Prostate gland (tissue), 2 donors: ENCODE data around the gene C6orf132.

ENCODE experiments used
- CTCF ChIP-seq, 4 experiments: fragments of 200-600 bp in 2 of 4; fragments of 450-650 bp in 2 of 4; sonication (generic) in 2 of 4; IDR thresholded peaks; 1 replicate in 3 of 4; 2 replicates in 1 of 4; pipeline ENCODE4 v1.5.1; 2016 to 2019; ENCODE audit warnings: antibody characterized with exemption in 4 of 4, mild to moderate bottlenecking in 2 of 4, moderate library complexity in 2 of 4
- POLR2A ChIP-seq: fragments of 450-650 bp; IDR thresholded peaks from one replicate; pipeline ENCODE4 v1.6.1; 2016; ENCODE audit warnings: antibody characterized with exemption, mild to moderate bottlenecking

DNA sequence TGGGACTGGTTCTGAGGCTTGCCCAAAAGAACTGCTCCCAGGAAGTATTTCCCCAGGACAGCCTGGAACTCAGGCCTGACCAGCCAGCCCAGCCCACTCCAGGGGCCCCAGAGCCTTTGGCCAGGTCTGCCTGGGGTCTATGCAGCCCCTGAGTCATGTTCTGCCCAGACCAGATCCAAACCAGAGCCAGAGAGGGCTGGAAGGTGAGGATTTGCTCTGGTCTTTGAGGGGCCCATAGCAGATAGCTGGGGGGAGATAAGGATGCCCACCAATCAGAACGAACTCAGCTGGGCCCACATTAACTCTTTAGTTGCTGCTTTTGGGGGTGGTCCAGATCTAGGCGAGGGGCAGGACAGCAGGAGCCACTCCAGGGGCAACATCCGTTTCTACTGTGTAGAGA, 16.8 kb downstream of the C6orf132 start:
- TF ChIP-seq CTCF (IDR thresholded peaks at IDR 0.05) (no peak), POLR2A (no peak)
